Fibroblast of villous mesenchyme (primary cell): ENCODE data around the gene ABHD12B. TPM values are rescaled to one million over a fixed set of nuclear protein-coding genes. Genes with fewer than 3 reads are reported as not detected.

Source experiments
- DNase-seq: peaks from one replicate; pipeline ENCODE4 v3.0.0-alpha.2; 2010; ENCODE audit warnings: low read depth
- H3K4me3 ChIP-seq: 2 replicates; pipeline ENCODE4 v1.5.1; 2011; ENCODE audit warnings: low read depth, mild to moderate bottlenecking, low read length
- total RNA-seq: library from RNA; depleted of rRNA; stranded (reverse); fragments of >200 nt; gene quantifications from 2 replicates; pipeline ENCODE4 v1.2.3, GENCODE V29; 2012
- TF ChIP-seq, protein P1 (sequence below): IDR thresholded peaks from 2 replicates; pipeline ENCODE4 v1.5.1; 2012; ENCODE audit warnings: low read depth, mild to moderate bottlenecking, low read length; ENCODE audit not compliant: insufficient read depth

Gene ABHD12B
- total RNA-seq, 1 donor = not detected

DNA sequence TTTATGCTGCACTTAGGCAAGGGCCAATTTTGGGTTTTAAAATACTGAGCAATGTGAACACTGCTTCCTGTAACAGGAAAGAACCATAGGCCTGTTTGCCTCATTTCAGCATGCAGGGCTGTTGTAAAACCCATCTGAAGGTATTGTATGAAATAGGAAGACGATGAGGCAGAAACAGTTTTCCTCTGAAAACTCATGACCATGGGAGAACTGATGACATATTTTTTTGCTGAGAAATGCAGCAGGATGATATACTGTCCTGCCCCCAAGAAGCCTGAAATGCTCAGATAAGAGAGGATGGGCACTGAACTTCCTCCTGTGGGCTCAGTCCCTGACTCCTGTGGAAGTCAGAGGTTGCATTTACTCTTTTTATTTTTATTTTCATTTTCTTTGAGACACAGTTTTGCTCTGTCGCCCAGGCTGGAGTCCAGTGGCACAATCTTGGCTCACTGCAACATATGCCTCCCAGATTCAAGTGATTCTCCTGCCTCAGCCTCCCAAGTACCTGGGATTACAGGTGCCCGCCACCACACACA lies 55.1 kb downstream of the ABHD12B start:
- TF ChIP-seq, protein P1, sequence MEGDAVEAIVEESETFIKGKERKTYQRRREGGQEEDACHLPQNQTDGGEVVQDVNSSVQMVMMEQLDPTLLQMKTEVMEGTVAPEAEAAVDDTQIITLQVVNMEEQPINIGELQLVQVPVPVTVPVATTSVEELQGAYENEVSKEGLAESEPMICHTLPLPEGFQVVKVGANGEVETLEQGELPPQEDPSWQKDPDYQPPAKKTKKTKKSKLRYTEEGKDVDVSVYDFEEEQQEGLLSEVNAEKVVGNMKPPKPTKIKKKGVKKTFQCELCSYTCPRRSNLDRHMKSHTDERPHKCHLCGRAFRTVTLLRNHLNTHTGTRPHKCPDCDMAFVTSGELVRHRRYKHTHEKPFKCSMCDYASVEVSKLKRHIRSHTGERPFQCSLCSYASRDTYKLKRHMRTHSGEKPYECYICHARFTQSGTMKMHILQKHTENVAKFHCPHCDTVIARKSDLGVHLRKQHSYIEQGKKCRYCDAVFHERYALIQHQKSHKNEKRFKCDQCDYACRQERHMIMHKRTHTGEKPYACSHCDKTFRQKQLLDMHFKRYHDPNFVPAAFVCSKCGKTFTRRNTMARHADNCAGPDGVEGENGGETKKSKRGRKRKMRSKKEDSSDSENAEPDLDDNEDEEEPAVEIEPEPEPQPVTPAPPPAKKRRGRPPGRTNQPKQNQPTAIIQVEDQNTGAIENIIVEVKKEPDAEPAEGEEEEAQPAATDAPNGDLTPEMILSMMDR = no peak
- no peak for DNase-seq
- H3K4me3 ChIP-seq = no peak overlapping the region

DNA sequence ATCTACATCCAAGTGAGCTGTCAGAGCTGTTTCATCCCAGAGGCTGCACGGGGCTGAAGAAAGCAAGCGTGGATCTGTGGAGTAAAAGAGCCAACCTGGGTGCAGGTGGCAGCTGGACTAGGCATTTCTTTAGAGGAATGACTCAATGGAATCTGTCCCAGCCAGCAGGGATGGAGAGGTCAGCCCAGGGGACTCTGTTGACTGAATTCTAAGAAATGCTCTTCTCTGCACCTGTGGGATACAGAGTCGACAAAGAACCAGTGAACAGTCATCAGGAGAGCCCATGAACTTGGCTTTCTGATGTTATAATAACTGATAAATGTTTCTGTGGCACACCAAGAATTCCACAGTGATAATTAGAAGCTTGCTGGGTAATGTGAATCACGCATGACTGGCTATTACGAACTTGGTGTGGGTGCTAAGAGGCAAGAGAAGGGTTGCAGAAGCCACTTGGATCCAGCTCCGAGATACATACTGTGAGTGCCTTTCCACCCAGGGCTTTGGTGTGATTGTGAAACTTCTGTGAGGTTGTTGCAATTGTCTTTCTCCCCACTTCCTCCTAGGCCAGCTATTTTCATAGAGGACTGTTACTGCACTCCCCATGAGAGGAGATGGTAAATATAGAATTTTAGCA lies 56.3 kb downstream of the ABHD12B start:
- no peak overlapping the region for H3K4me3 ChIP-seq
- TF ChIP-seq, protein P1 = no peak
- DNase-seq = peak; percentile 53

DNA sequence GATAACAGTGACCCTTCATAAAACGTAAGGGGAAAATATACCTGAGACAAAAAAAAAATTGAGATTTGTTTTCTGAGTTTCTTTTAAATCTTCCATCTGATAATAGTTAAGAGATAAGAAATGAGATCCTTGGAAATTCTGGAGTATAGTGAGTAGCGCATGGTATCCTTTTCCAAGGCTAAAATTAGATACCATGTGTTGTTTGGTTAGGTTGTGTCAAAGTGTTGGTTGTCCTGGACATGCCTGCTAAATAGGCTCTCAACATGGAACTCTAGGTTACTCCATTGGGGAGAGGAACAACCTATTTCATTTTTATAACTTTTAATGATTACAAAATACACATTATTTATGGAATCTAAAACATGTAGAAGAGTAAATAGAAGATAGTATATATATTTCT lies 57.7 kb downstream of the ABHD12B start:
- TF ChIP-seq, protein P1 = no peak
- no peak for DNase-seq
- no peak overlapping the region for H3K4me3 ChIP-seq

DNA sequence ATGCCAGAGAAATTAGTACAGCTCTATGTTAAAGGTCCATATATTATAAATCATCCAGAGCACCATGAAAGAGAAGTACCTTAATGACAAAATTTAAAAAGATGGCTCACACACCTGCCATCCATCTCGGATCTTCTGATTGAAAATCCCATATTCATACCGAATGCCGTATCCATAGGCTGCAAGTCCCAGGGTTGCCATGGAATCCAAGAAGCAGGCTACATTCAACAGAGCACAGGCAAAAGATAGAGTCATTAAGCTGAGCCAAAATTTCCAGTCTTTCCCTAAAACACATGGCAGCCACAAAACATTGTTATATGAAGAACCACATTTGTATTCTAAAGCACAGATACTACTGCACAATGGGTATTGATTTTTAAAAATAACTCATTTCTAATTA lies 59.7 kb downstream of the ABHD12B start:
- DNase-seq = no peak
- TF ChIP-seq, protein P1 = no peak
- no peak overlapping the region for H3K4me3 ChIP-seq

DNA sequence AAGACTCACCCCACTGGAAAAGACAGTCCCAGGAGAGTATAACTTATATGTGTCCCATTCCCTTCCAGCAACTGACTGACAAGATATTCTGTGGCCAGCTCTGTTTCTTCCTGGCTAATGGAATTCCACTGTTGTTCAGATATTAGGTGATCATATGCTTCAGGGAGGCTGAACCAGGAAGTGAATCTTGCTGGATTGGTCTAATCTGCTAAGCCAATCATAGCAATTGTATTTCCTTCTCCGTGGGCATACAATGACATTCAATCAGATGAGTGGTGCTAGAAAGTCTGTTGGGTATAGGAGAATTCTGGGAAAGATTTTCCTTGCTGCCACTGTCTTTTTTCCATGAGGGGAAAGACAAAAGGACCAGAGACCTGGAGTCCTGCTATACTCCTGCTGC lies 60.3 kb downstream of the ABHD12B start:
- DNase-seq = no peak
- no peak overlapping the region for H3K4me3 ChIP-seq
- TF ChIP-seq, protein P1 = no peak

DNA sequence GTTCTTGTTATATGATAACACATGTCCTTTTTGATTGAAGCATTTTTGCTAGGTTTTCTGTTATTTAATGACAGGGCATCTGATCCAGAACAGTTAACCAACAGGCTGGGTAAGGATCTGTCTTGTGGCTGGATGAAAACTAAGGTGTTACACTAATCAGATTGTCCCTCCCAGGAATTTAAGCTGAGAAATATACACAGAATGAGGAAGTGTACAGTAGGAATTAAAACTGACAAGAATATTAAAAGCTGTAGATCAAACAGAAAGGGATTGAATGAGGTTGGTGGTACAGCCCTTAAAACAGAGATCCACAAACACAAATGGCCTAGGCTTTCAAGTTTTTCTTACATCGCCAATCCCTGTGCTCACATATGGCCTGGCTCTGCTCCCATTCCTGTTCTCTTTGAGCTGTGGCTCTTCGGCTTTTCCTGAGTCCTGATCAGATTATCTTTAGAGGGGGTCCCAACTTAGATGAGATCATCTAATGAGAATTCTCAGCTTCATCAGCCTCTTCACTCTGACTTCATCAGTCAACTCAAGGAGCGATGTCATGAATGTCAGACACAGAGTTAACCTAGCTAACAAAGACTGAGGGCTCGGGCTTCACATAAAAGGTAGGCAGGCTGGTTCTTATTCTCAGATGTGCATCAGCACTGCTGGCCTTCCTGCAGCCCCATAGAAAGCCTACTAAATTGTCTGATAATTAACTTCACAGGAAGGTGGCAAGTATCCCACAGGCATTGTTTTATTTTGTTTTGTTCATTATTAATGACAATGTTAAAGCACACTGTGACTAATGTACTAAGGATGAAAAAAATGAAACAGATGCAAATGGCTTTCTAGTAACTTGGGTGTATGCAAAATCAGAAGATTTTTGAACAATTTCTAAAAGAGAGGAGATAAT lies 61.0 kb downstream of the ABHD12B start:
- TF ChIP-seq, protein P1 = no peak
- DNase-seq = no peak

More for the DNA sequence above, 61.0 kb downstream of the ABHD12B start:
- H3K4me3 ChIP-seq = no peak overlapping the region
